GM19468 (cell line): ENCODE data around the gene IP6K3.

Experiments
- ATAC-seq: cut with Tn5 transposase; IDR thresholded peaks from one replicate; pipeline ENCODE4 v1.9.1; 2021; ENCODE audit warnings: mild to moderate bottlenecking, moderate library complexity, moderate number of reproducible peaks; ENCODE audit not compliant: unreplicated experiment; ENCODE audit errors: extremely low read depth

IP6K3 gene

GRCh38 chr6:33746651-33747100 lies at the start of gene IP6K3:
Gene IP6K3, minus strand, starts transcription at chr6:33746905. Its CDS starts 11,429 bp downstream, at chr6:33735476.
- ATAC-seq, result no peak

GRCh38 chr6:33794910-33795623 lies 48.4 kb upstream of the IP6K3 start:
- no peak for ATAC-seq

- no peak for ATAC-seq
Observed at GRCh38 chr6:33792981-33793380, 46.3 kb upstream of the IP6K3 start.

GRCh38 chr6:33791620-33792019 lies 44.9 kb upstream of the IP6K3 start:
- ATAC-seq, result no peak

- ATAC-seq, result no peak
Observed at GRCh38 chr6:33790910-33791309, 44.2 kb upstream of the IP6K3 start.

- no peak for ATAC-seq
Observed at GRCh38 chr6:33790379-33790778, 43.7 kb upstream of the IP6K3 start.

GRCh38 chr6:33789550-33789895 lies 42.8 kb upstream of the IP6K3 start:
- no peak for ATAC-seq

GRCh38 chr6:33788694-33789549 lies 42.2 kb upstream of the IP6K3 start, which contains the start of gene LEMD2:
Gene LEMD2, minus strand, starts transcription at chr6:33789130. Its CDS starts 14 bp downstream, at chr6:33789116.
- ATAC-seq, result peak; percentile 67

- ATAC-seq, result no peak
Observed at GRCh38 chr6:33787954-33788693, 41.4 kb upstream of the IP6K3 start.

GRCh38 chr6:33787346-33787953 lies 40.7 kb upstream of the IP6K3 start:
- no peak for ATAC-seq

GRCh38 chr6:33786736-33787135 lies 40.0 kb upstream of the IP6K3 start:
- no peak for ATAC-seq

GRCh38 chr6:33785778-33786177 lies 39.1 kb upstream of the IP6K3 start:
- ATAC-seq, result no peak

GRCh38 chr6:33784787-33785186 lies 38.1 kb upstream of the IP6K3 start:
- ATAC-seq, result no peak

GRCh38 chr6:33783781-33784520 lies 37.2 kb upstream of the IP6K3 start:
- no peak for ATAC-seq

- ATAC-seq, result no peak
Observed at GRCh38 chr6:33782561-33782960, 35.9 kb upstream of the IP6K3 start.

GRCh38 chr6:33781131-33781975 lies 34.6 kb upstream of the IP6K3 start:
- no peak for ATAC-seq

GRCh38 chr6:33779895-33780294 lies 33.2 kb upstream of the IP6K3 start:
- no peak for ATAC-seq

GRCh38 chr6:33779290-33779689 lies 32.6 kb upstream of the IP6K3 start:
- ATAC-seq, result no peak
